ENCODE data around the gene PES1.
A peak's percentile ranks its signal among the peaks of the same experiment; 100 is the strongest.

PES1 gene

GRCh38 chr22:30591588-30592359 is at the start of gene PES1:
Gene PES1 (minus strand): TSS chr22:30591910. CDS start chr22:30591833, 77 bp downstream.
- no peak for TF ChIP-seq CTCF (IDR thresholded peaks at IDR 0.05; ENCODE audit: insufficient read depth, low read depth, low read length, missing control alignments)
- H3K4me3 ChIP-seq (ENCODE audit: low read depth, low read length), result peak within 1 kb of the TSS; percentile 73
- peak; percentile 99 for DNase-seq (ENCODE audit: low read depth)

- DNase-seq (ENCODE audit: low read depth), result no peak
- TF ChIP-seq CTCF (IDR thresholded peaks at IDR 0.05; ENCODE audit: insufficient read depth, low read depth, low read length, missing control alignments), result no peak
- no peak overlapping the region for H3K4me3 ChIP-seq (ENCODE audit: low read depth, low read length)
Measured at GRCh38 chr22:30640839-30641430, 49.2 kb upstream of the PES1 start.

- DNase-seq (ENCODE audit: low read depth), result no peak
- no peak for TF ChIP-seq CTCF (IDR thresholded peaks at IDR 0.05; ENCODE audit: insufficient read depth, low read depth, low read length, missing control alignments)
- H3K4me3 ChIP-seq (ENCODE audit: low read depth, low read length), result no peak overlapping the region
Measured at GRCh38 chr22:30640361-30640760, 48.7 kb upstream of the PES1 start.

- no peak for DNase-seq (ENCODE audit: low read depth)
- no peak for TF ChIP-seq CTCF (IDR thresholded peaks at IDR 0.05; ENCODE audit: insufficient read depth, low read depth, low read length, missing control alignments)
- peak overlapping the region; percentile 80 for H3K4me3 ChIP-seq (ENCODE audit: low read depth, low read length)
Measured at GRCh38 chr22:30637701-30638114, 46.0 kb upstream of the PES1 start.

GRCh38 chr22:30636226-30637077 is 44.7 kb upstream of the PES1 start:
- TF ChIP-seq CTCF (IDR thresholded peaks at IDR 0.05; ENCODE audit: insufficient read depth, low read depth, low read length, missing control alignments), result peak; percentile 24
- DNase-seq (ENCODE audit: low read depth), result peak; percentile 70
- peak overlapping the region; percentile 80 for H3K4me3 ChIP-seq (ENCODE audit: low read depth, low read length)

GRCh38 chr22:30635273-30636225 is 43.8 kb upstream of the PES1 start, which contains the start of gene SLC35E4:
Gene SLC35E4 (plus strand): TSS chr22:30635781. CDS start chr22:30636451, 670 bp downstream.
- H3K4me3 ChIP-seq (ENCODE audit: low read depth, low read length), result peak within 1 kb of the TSS; percentile 80
- DNase-seq (ENCODE audit: low read depth), result peak; percentile 95
- TF ChIP-seq CTCF (IDR thresholded peaks at IDR 0.05; ENCODE audit: insufficient read depth, low read depth, low read length, missing control alignments), result peak; percentile 34

Measured in GM12865 (cell line).